Heart left ventricle (tissue), 16 donors: ENCODE measurements around the gene WNT8B. TPM values are rescaled to one million over a fixed set of nuclear protein-coding genes. Genes with fewer than 3 reads are reported as not detected.

Experiments used
- ATAC-seq, 4 donors: fragments of 200-7000 bp; cut with Tn5 transposase; one replicate each; pipeline ENCODE4 v1.9.1; 2020 to 2022; ENCODE audit warnings: moderate library complexity in 4 of 4, mild to moderate bottlenecking in 3 of 4, moderate number of reproducible peaks in 1 of 4
- DNase-seq, 5 donors: peaks; one replicate each; pipeline ENCODE4 v3.0.0-alpha.2; 2020
- H3K27ac ChIP-seq, 12 donors: fragments of 200-600 bp; sonication (generic) in 4 of 12; one replicate each; pipeline versions ENCODE4 v1.5.0 to v1.8.0; 2016 to 2022; ENCODE audit warnings: mild to moderate bottlenecking in 2 of 12
- H3K27me3 ChIP-seq, 9 donors: fragments of 200-600 bp; sonication (generic) in 2 of 9; one replicate each; pipeline versions ENCODE4 v1.5.1 to v1.8.0; 2016 to 2022; ENCODE audit warnings: mild to moderate bottlenecking in 3 of 9
- H3K36me3 ChIP-seq, 9 donors: fragments of 200-600 bp; sonication (generic) in 2 of 9; one replicate each; pipeline versions ENCODE4 v1.5.0 to v1.8.0; 2018 to 2022; ENCODE audit warnings: mild to moderate bottlenecking in 2 of 9
- H3K4me1 ChIP-seq, 12 donors: fragments of 200-600 bp; sonication (generic) in 4 of 12; one replicate each; pipeline versions ENCODE4 v1.5.0 to v1.8.0; 2016 to 2022; ENCODE audit warnings: mild to moderate bottlenecking in 3 of 12
- H3K4me3 ChIP-seq, 12 donors: fragments of 200-600 bp; sonication (generic) in 4 of 12; one replicate each; pipeline versions ENCODE4 v1.5.0 to v1.8.0; 2017 to 2022; ENCODE audit warnings: mild to moderate bottlenecking in 9 of 12, moderate library complexity in 4 of 12
- H3K9me3 ChIP-seq, 12 donors: fragments of 200-600 bp; sonication (generic) in 4 of 12; one replicate each; pipeline versions ENCODE4 v1.5.0 to v1.8.0; 2016 to 2022; ENCODE audit warnings: mild to moderate bottlenecking in 1 of 12
- POLR2A ChIP-seq, 2 donors: fragments of 450-650 bp; IDR thresholded peaks; one replicate each; pipeline ENCODE4 v1.6.1; 2017; ENCODE audit warnings: antibody characterized with exemption in 2 of 2, mild to moderate bottlenecking in 2 of 2, moderate library complexity in 2 of 2
- WGBS, 4 donors: extraction: QIAGEN DNeasy Blood & Tissue Kit in 2 of 4; methylation state at CpG; one replicate each; pipeline versions ENCODE4 v1.1.5 to v1.1.7; 2013 to 2018; 5-methylcytosine and 5-hydroxymethylcytosine counted together
- intact Hi-C, 10 donors: fragments of 100-400 bp; cut with DNase I; formaldehyde crosslinking; loops; one replicate each; pipeline versions ENCODE4 v1.11.1 to v1.14.2; 2022
- polyA plus RNA-seq, 2 donors: library from polyadenylated mRNA; stranded (reverse); fragments of 200-250 nt; gene quantifications; one replicate each; pipeline ENCODE4 v1.2.3, GENCODE V29; 2013
- total RNA-seq, 9 donors: library from RNA; depleted of rRNA in 2 of 9; stranded (reverse); fragments of >200 nt in 2 of 9; fragmentation: NEBNext Ultra II Directional in 3 of 9; extraction: Animal tissue kit (Norgen Biotek cat#: 25700) in 3 of 9; gene quantifications; one replicate each; pipeline versions ENCODE4 v1.1.0 to v1.2.4, GENCODE V29; 2016 to 2023
- TF ChIP-seq, protein P1 (sequence below), 12 donors: fragments of 200-600 bp; sonication (generic) in 4 of 12; IDR thresholded peaks; one replicate each; pipeline versions ENCODE4 v1.5.0 to v1.8.0; 2018 to 2022; ENCODE audit warnings: antibody characterized with exemption in 12 of 12, mild to moderate bottlenecking in 5 of 12
- donor health status: ischemic (EF 13 %, LVEDD 7.1; RV severe dilation, severe dysfunction).
- donor health status: healthy with polysubstance abuse.
- donor health status: DM: no; HTN: yes; CAD: no.
- donor health status: DM: no; HTN: no; CAD: no.
- donor health status: ischemic (EF 25% LVEDD 6.9; RV normal size, moderate dysfunction).
- donor health status: ischemic (EF 25% LVEDD 5.7; RV mildly dilated, moderate dysfunction).
- donor health status: healthy.
- donor health status: DM: yes; HTN: yes; CAD: no.
- donor health status: ischemic (EF 35%, LVEDD 5.7; RV mildly dilated, moderate dysfunction).
- donor health status: nonischemic (EF 11% LVEDD 7.7; RV severe dilation, severe dysfunction).
- donor health status: DM: yes; HTN: yes; CAD: no.
- donor health status: PGD.
- donor health status: ischemic (EF 29% LVEDD 5.4; RV normal size, mild dysfunction).
- donor health status: nonischemic (EF 23%, LVEDD 6.1; RV moderate dilation, normal function).

WNT8B gene
- total and polyA plus RNA-seq, 11 donors = not detected

DNA sequence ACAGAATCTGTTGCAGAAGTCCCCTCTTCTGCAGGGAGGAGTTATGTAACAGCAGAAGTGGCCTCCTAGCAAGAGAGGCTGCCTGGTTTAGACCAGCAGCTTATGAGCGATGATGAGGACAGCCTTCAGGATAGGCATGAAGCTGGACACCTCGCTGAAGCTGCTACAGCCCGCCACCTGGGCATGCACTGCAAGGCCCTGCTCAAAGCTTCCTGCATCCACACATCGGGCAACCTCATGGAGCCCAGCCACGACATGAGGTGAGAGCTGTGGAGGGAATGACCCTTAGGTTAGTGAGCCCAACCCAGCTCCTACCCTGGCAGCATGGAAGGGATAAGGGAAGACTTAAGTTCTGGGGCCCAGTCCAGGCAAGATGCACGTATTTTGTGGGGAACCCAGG, 24.7 kb downstream of the WNT8B start:
- H3K36me3 ChIP-seq = peaks cover 0 to 60% (median 51%) of the 10 kb centered on the region in 9 donors
- no peak overlapping the region for H3K4me3 ChIP-seq
- peaks cover 0 to 9% (median 0%) of the 10 kb centered on the region in 9 donors for H3K27me3 ChIP-seq
- DNase-seq = no peak
- H3K9me3 ChIP-seq = no peaks in the 10 kb centered on the region
- H3K27ac ChIP-seq = no peak overlapping the region
- no peak for TF ChIP-seq POLR2A (IDR thresholded peaks at IDR 0.05)
- TF ChIP-seq, protein P1, sequence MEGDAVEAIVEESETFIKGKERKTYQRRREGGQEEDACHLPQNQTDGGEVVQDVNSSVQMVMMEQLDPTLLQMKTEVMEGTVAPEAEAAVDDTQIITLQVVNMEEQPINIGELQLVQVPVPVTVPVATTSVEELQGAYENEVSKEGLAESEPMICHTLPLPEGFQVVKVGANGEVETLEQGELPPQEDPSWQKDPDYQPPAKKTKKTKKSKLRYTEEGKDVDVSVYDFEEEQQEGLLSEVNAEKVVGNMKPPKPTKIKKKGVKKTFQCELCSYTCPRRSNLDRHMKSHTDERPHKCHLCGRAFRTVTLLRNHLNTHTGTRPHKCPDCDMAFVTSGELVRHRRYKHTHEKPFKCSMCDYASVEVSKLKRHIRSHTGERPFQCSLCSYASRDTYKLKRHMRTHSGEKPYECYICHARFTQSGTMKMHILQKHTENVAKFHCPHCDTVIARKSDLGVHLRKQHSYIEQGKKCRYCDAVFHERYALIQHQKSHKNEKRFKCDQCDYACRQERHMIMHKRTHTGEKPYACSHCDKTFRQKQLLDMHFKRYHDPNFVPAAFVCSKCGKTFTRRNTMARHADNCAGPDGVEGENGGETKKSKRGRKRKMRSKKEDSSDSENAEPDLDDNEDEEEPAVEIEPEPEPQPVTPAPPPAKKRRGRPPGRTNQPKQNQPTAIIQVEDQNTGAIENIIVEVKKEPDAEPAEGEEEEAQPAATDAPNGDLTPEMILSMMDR (IDR thresholded peaks at IDR 0.05) = no peak
- 87 to 95% (median 92%) methylated on average over 6 of the region's 6 CpGs for WGBS, 4 donors
- ATAC-seq = no peak
- peaks cover 0 to 7% (median 5%) of the 10 kb centered on the region in 12 donors for H3K4me1 ChIP-seq
- intact Hi-C loops = no loop called here

DNA sequence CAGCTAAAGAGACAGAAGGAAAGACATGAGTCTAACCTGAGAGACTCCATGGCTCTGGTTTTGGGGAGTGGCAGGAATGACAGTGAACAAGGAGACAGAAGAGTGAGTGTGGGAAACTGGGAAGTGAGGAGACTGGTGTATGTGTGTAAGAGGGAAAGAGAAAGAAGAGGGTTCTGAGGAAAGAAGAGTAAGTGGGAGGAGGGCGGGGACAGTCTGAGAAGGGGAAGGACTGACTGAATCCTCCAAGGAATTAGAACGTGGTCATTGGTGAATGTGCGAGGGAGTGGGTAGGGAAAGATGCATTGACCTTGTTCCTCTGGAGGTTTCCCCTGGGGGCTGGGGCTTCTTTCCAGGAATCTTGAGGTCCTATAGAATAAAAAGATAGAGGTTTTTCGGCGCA, 26.6 kb downstream of the WNT8B start:
- H3K27ac ChIP-seq = no peak overlapping the region
- intact Hi-C loops = no loop called here
- H3K9me3 ChIP-seq = no peaks in the 10 kb centered on the region
- no peak for DNase-seq
- 83 to 89% (median 86%) methylated on average over 5 of the region's 5 CpGs for WGBS, 4 donors
- TF ChIP-seq, protein P1 (IDR thresholded peaks at IDR 0.05) = no peak
- no peak for TF ChIP-seq POLR2A (IDR thresholded peaks at IDR 0.05)
- H3K4me1 ChIP-seq = no peaks in the 10 kb centered on the region
- H3K4me3 ChIP-seq = no peak overlapping the region
- H3K27me3 ChIP-seq = no peaks in the 10 kb centered on the region
- no peak for ATAC-seq
- H3K36me3 ChIP-seq = peaks cover 0 to 77% (median 63%) of the 10 kb centered on the region in 9 donors

DNA sequence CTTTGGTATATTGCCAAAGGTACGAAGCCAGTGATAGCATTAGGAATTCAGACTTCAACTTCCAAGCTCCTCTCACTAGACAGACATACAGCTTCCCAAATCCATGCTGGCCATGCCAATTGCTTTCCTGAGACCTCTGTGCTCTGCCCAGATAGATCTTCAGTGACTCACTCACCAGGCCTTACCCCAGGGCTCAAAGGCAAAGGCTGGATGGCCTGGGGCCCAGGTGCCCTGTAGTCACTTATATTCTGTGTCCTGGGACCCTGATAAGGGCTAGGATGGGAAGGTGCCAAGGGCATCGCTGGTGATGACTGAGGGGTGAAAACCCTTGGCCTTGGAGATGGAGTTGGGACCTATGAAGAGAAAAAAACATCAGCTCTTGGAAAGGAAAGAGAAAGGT, 27.7 kb downstream of the WNT8B start:
- intact Hi-C loops = no loop called here
- DNase-seq = peak in 2 of 5 donors; percentile 29 to 38
- H3K4me1 ChIP-seq = no peaks in the 10 kb centered on the region
- WGBS, 4 donors = 53 to 61% (median 57%) methylated on average over 2 of the region's 2 CpGs
- H3K9me3 ChIP-seq = no peaks in the 10 kb centered on the region
- H3K4me3 ChIP-seq = no peak overlapping the region
- no peak overlapping the region for H3K27ac ChIP-seq
- peak in 3 of 4 donors; percentile 58 to 96 (median 76) for ATAC-seq
- no peaks in the 10 kb centered on the region for H3K27me3 ChIP-seq
- no peak for TF ChIP-seq POLR2A (IDR thresholded peaks at IDR 0.05)
- TF ChIP-seq, protein P1 (IDR thresholded peaks at IDR 0.05) = no peak
- peaks cover 0 to 82% (median 66%) of the 10 kb centered on the region in 9 donors for H3K36me3 ChIP-seq

- Histone ChIP-seq H3K4me1 (no peaks in the 10 kb centered on the region), H3K27ac (no peak overlapping the region), H3K4me3 (no peak overlapping the region), H3K9me3 (no peaks in the 10 kb centered on the region), H3K36me3 (peaks cover 0 to 99% (median 85%) of the 10 kb centered on the region in 9 donors), H3K27me3 (no peaks in the 10 kb centered on the region)
- ATAC-seq (no peak), DNase-seq (no peak)
- TF ChIP-seq, protein P1 (IDR thresholded peaks at IDR 0.05) = no peak
- no peak for TF ChIP-seq POLR2A (IDR thresholded peaks at IDR 0.05)
- intact Hi-C loops = no loop called here
- WGBS, 4 donors = 95 to 98% (median 97%) methylated on average over 2 of the region's 2 CpGs
Measured at GRCh38 chr10:100496567-100496966, 33.8 kb downstream of the WNT8B start.
